Fibroblast of upper back skin (primary cell): Measurements from ENCODE around the gene FAM161A.
"Not testable (repeated sequence)": the region's sequence is repeated elsewhere in the genome, so short reads cannot be mapped to it uniquely, and the experiment has no call there.

Experiments
- DNase-seq: peaks from one replicate; pipeline ENCODE4 v3.0.0-alpha.2; 2013

The FAM161A gene

DNA sequence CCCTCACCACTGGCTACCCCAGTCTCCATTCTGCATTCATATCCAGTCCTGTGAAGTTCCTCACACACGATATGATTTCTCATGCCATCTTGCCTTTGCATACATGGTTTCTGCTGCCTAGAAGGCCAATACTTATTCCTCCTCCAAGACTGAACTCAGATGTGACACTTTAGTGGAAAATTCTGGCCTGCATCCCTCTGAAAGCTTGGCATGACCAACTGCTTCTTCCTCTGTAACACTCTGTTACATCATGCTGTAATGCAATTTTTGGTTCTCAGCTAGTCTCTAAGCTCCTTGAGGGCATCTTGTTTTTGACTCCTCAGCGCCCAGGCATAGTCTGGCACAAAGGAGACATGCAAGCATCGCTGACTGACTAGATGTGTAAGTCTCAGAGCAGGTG lies 12.6 kb downstream of the FAM161A start:
- no peak for DNase-seq

DNA sequence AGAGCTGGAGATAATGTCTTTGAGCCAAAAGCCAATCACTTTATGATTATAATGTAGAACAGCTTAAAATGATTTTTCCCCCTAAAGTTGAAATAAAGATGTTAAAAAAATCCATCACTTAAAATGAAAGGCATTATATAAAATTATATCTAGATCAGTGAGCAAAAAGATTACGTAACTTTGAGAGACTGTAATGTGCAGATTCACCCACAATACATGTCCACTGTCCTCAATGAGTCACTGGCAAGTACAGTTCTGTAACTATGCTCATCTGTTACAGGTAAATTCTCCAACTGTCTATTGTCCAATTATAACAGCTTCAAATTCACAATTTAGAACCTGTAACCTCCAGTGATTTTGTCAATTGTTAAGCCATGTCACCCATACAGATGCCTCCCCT lies 19.0 kb downstream of the FAM161A start:
- DNase-seq: no peak

DNA sequence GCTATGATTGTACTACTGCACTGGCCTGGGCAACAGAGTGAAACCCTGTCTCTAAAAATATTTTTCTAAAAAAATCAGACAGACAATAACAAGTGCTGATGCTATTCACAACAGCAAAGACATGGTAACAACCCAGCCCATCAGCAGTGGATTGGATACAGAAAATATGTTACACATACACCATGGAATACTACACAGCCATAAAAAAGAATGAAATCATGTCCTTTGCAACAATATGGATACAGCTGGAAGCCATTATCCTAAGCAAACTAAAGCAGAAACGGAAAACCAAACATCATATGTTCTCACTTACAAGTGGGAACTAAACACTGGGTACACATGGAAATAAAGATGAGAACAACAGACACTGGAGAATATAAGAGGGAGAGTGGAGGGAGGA lies 19.9 kb downstream of the FAM161A start:
- no peak for DNase-seq

DNA sequence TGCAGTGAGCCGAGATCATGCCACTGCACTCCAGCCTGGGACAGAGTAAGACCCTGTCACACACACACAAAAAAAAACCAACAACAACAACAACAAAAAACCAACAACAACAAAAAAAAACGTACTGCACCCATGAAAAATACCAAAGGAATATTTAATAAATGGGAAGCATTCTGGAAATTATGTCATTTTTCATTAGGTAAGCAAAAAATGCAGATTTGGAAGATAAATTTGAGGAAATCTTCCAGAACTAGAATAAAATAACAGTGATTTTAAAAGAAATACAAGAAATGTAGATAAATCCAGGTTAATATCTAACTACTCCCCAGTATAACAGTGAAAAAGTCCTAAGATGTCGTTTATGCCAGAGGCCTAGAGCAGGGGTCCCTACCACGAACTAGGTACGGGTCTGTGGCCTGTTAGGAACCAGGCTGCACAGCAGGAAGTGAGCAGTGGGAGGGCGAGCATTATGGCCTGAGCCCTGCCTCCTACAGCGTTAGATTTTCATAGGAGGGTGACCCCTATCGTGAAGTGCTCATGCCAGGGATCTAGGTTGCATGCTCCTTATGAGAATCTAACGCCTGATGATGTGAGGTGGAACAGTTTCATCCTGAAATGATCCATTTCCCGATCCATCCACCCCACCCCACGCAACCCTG lies 21.5 kb downstream of the FAM161A start:
- DNase-seq: no peak

DNA sequence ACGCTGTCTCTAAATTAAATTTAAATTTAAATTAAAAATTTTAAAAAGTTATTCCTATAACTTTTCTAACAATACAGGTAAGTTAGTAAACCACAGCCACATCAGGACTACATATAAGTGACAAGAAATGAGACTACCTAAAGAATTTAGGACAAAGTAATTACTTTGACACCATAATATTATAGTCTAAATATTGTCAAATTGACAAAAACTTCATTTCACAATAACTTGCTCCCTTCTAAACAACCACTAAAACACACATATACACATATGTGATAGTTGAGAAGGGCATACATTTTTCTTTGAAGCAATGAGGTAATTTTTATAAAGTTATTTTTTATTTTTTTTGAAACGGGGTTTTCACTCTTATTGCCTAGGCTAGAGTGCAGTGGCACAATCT lies 31.6 kb downstream of the FAM161A start:
- DNase-seq: no peak

DNA sequence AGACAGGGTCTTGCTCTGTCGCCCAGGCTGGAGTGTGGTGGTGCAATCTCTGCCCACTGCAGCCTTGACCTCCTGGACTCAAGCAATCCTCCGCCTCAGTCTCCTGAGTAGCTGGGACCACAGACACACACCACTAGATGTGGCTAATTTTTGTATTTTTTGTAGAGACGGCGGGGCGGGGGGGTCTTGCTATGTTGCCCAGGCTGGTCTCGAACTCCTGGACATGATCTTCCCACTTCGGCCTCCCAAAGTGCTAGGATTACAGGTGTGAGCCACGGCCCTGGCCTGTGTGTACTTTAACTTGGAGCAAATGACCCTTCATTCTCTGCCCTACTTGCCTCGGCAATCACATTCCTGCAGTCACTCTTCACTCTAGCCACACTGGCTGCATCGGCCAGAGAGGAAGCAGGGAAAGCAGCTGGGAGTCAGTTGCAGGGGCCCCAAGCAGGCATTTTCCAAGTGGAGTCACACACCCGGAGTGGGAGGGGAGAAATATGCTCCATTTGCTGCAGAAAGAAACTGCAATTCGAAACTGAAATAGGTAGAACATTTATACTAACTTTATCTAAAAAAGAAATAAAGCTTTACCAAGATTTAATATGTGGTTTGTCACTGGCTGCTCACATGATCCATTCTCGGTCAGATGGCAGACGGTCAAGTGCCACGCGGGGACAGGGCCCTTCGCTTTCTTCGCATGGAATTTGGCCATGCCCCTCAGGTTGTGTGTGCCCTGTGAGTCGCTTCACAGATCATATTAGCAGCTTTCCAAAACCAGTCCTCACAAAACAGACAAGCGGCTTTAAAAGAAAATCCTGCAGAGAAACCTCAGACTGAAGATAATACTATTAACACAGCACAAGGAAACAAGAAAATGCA lies 37.1 kb downstream of the FAM161A start:
- peak; percentile 3 for DNase-seq

DNA sequence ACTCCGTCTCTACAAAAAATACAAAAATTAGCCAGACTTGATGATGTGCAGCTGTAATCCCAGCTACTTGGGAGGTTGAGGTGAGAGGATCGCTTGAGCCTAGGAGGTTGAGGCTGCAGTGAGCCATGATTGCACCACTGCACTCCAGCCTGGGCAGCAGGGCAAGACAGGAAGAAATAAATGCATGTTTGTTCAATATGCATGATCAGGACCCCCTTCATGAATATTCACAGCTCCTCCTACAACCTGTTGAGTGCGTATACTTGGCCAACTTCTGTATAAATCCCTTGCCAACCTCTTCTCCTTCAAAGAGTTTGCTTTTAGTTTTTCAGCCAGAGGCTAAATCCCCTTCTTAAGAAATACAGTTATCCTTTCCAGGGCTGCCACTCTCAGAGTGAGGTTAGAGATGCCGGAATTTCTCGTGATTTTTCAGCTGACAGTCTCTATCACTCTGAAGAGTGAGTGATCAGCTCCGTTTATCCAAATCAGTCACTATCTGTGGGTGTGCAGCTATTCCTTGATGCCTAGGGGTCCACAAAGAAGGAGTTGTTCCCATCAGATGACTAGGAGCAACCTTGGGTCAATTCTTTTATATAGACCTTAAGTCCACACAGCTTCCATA lies 39.2 kb downstream of the FAM161A start:
- no peak for DNase-seq

DNA sequence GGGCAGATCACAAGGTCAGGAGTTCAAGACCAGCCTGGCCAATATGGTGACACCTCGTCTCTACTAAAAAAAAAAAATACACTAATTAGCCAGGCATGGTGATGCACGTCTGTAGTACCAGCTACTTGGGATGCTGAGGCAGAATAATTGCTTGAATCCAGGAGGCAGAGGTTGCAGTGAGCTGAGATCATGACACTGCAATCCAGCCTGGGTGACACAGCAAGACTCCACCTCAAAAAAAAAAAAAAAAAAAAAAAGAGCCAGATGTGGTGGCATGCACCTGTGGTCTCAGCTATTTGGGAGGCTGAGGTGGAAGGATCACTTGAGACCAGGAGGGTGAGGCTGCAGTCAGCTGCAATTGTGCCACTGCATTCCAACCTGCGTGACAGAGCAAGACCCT lies 40.5 kb downstream of the FAM161A start:
- not testable (repeated sequence) for DNase-seq

DNA sequence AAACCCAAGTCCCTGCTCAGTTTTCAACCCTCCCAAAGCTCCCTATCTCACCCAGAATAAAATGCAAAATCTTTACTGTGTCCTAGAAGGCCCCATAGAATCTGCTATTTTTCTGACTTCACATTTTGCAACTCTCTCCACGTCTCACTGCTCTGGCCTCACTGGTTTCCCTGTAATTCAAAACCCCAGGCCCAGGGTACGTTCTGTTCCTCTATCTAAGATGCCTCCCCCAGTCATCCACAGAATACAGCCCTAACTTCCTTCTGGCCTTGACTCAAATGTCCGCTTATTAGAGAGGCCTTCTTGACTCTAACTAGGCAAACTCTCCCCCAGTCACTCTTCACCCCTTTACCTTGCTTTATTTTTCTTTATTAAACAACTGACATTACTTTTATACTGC lies 42.0 kb downstream of the FAM161A start:
- no peak for DNase-seq

DNA sequence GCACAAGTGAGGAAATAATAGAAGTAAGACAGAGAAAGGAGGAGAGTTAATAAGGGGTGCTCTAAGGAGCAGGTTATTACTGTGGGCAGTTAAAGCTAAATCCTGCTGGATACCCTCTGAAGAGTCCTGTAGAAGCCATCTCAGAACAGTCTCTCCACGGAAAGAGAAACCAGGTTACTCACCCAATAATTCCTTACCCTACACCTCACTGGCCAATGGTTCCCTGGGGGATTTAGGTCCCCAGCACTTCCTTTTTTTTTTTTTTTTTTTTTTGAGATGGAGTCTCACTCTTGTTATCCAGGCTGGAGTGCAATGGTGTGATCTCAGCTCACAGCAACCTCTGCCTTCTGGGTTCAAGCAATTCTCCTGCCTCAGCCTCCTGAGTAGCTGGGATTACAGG lies 43.7 kb downstream of the FAM161A start:
- DNase-seq: not testable (repeated sequence)

DNA sequence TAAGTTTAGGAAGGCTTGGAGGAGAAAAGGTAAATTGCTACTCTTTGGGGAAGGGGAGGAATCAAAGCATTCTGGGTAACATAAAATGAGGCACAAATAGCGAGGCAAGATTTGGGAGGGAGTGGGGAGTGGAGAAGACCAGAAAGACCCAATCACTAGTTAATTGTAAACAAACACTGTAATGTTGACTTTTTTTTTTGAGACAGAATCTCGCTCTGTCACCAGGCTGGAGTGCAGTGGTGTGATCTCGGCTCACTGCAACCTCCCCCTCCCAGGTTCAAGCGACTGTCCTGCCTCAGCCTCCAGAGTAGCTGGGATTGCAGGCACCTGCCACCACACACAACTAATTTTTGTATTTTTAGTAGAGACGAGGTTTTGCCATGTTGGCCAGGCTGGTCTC lies 45.2 kb downstream of the FAM161A start:
- not testable (repeated sequence) for DNase-seq

DNA sequence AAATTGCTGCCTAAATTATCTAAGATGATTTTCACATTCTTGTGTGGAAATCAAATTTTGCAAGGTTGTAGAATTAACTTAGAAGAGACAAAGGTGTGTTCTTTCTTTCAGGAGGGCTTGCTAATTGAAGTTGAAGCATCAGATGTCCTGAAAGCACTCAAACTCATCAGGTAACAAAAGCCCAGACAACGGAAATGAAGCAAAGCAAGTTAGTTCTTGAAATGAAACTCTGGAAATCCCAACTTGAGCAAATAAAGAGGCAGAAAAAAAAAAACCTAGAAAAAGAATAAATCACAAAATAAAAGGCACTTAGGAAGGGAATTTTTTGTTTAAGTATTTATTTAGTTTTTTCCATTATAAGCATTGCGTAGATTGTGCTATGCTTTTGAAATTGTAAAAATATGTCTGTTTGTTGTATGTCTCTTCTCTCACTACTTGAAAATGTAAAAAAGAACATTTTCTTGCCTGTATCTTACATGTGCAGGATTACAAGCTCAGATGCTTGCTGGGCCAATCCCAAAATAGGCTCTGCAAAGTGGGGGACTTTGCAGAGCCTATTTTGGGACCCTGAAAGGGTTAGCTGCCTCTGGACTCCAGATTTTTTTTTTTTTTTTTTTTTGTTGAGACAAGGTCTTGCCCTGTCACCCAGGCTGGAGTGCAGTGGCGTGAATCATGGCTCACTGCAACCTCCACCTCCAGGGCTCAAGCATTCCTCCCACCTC lies 46.7 kb downstream of the FAM161A start:
- DNase-seq: no peak

DNA sequence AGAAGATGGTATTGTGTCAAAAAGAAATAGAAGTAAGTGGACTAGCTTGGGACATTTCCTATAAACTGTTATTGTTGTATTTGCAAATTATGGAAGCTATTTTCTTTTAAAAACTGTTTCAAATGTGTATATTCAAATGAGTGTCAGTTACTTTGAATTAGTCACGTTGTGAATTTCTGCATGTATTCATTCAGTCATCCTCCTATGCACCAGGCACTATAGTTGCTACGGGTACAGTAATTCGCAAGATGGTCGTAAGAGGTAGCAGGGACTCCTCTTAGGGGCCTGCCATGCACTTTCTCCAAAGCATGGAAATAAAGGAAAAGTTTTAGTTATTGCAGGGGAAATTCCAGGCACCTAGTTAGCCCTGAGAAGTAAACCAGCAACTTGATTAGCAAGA lies 51.3 kb downstream of the FAM161A start:
- no peak for DNase-seq

DNA sequence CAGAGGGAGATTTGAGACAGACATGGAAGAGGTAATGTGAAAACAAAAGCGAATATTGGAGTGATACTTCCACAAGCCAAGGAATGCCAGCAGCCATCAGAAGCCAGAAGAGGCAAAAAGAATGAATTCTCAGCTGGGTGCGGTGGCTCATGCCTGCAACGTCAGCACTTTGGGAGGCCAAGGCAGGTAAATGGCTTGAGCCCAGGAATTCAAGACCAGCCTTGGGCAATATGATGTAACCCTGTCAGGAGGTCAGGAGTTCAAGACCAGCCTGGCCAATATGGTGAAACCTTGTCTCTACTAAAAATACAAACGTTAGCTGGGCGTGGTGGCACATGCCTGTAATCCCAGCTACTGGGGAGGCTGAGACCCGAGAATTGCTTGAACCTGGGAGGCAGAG lies 54.8 kb downstream of the FAM161A start:
- no peak for DNase-seq

DNA sequence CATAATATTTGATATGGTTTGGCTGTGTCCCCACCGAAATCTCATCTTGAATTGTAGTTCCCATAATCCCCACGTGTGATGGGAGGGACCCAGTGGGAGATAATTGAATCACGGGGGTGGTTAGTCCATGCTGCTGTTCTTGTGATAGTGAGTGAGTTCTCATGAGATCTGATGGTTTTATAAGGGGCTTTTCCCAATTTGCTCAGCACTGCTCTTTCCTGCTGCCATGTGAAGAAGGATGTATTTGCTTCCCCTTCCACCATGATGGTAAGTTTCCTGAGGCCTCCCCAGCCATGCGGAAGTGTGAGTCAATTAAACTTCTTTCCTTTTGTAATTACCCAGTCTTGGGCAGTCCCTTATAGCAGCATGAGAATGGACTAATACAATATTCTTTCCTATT lies 56.4 kb downstream of the FAM161A start:
- not testable (repeated sequence) for DNase-seq

DNA sequence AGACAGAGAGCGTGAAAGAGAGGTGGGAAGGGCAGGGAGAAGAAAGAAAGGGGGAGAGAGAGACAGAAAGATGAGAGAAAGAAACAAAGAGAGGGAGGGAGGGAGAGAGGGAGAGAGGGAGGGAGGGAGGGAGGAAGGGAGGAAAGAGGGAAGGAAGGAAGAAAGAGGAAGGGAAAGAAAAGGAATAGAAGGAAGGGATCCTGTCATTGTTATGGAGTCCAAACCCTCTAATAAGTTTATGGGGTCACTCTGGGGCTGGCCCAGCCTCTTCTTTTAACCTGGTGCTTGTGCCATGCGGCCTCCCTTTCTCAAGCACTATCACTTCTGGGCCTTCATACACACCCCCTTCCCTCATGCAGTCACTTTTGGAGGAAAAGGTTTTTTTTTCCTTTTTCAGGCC lies 58.5 kb downstream of the FAM161A start:
- no peak for DNase-seq

DNA sequence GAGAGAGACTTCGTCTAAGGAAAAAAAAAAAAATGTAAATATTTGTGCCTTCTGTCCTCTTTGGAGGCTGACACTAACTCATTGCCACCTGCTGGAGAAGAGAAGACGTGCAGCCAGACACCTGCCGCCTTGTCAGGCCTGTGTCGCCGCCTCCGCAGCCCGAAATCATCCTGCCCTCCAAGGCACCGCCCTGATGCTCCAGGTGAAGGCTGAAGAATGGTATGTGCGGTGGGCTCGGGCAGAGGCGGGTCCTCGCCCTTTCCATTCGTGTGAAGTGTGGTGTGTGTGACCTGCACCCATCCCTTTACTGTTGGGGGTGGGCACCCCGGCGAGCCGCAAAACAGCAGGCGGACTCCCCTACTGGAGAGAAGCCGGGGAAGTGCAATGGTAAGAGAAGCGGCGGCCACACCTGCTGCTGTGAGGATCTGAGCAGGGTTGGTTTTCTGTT lies 60.4 kb downstream of the FAM161A start:
- peak; percentile 37 for DNase-seq

DNA sequence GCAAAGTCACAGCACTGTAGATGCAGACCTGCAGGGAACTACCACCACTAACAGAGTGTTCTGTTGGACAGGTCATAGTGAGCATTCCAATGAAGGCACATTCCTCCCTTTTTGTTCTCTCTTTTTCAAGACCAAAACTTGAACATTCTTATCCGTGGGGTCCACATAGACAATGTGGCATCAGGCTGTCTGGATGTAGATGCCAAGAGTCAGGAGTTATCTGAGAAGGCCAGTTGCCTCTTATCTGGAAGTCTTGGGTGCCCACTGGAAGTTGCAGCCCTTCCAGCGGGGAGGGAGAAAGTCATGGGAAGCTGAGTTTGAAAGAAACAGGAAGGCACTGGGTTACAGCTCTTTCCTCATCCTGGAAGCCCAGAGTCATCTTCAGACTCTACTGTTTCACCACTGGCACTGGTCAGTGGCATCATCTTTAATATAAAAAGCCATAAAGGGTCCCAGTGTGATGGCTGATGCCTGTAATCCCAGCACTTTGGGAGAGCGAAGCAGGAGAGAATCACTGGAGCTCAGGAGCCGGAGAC lies 61.4 kb downstream of the FAM161A start:
- no peak for DNase-seq

DNA sequence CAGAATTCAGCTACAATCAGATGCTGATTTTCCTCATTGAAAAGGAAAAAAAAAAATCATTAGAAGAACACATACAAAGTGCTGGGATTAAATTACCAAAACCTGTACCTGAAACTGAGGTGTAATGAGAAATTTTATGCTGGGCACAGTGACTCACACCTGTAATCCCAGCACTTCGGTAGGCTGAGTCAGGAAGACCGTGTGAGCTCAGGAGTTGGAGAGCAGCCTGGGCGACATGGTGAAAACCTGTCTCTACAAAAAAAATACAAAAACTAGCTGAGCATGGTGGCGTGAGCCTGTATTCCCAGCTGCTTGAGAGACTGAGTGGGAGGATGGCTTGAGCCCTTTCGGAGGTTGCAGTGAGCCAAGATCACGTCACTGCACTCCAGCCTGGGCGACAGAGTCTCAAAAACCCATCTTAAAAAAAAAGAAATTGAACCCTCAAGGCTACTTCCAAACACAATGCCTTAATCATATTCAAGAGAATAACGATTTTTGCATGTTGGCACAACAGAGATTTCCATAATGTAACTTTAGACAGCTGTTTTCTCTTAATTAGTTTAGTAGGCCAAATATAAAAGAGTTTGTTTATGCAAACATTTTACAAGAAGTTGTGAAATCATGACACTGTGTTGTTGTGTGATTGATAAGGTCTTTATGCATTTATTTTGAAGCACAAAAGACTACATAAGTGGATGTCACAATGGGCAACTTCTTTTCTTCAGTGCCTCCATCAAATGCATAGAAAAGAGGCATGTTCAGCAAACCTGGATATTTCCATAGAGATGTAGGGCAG lies 63.9 kb downstream of the FAM161A start:
- no peak for DNase-seq

DNA sequence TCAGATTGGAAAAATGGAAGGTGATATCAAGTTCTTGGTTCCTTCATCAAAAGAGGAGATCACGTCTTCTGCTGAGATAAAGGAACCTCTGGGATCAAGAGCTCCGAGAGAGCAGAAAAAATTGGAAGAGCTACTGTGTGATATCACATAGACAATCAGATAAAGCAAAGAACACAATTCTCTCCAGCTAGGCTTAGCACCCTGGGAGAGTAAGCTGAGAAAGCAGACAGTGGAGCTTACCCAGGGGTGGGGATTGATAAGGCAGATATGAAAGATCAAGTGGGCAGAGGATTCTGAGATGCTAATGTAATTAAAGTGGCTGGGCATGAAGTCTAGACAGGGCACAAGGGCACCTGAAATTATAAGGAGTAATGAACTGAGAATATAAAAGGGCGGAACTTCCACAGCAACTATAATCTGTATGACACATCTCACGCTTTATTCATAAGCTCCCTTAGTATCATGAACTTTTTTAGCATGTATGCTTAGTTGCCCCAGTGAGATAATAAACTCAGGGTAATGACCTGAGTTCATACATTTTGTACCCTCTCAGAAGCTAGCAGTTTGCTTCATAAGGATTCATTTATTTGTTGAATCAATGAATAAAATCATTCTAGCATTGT lies 65.8 kb downstream of the FAM161A start:
- no peak for DNase-seq

DNA sequence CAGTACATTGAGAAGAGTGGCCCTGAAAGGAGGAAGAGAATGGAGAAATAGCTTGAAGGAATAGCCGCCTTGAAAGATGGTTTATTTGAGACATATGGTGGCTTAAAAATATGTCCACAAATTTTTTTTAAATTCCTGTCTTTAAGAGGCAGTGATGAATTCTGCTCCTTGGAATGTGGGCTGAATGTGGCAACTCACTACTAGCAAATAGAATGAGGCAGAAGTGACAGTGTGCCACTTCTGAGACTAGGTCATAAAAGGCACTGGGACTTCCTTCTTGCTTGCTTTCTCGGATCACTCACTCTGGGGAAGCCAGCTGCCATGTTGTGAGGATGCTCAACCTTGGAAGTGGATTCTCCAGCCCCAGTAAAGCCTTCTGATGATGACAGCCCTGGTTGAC lies 67.0 kb downstream of the FAM161A start:
- peak; percentile 3 for DNase-seq

DNA sequence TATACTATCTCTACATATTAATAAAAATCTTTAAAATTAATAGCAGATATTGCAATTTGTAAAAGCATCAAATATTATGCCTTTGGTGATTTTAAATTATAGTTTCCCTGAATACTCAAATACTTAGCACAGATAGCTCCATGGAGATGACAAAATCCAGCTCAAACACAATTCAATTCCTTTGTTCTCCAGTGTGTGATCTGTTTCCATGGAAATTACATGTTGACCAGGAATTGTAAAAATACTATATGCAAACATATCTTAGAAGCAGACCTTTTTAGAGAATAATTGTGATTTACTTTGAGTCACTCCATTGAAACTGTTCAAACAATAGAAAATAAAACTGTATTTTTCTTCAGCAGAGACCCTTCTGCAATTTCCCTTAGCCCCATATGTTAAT lies 68.3 kb downstream of the FAM161A start:
- DNase-seq: no peak
